RWPE2 (cell line): ENCODE results near the gene CSRNP2.
"Not testable (repeated sequence)": the region's sequence is repeated elsewhere in the genome, so short reads cannot be mapped to it uniquely, and the experiment has no call there.

Experiments used
- ATAC-seq: fragments of 200-7000 bp; cut with Tn5 transposase; 3 replicates; pipeline ENCODE4 v1.9.1; 2021; ENCODE audit warnings: low read depth
- DNase-seq: peaks from one replicate; pipeline ENCODE4 v3.0.0-alpha.2; 2020; ENCODE audit warnings: low spot score
- H3K27ac ChIP-seq: fragments of 450-650 bp; 2 replicates; pipeline ENCODE4 v1.5.1; 2017; ENCODE audit warnings: mild to moderate bottlenecking; ENCODE audit not compliant: poor library complexity, severe bottlenecking
- H3K27me3 ChIP-seq: fragments of 250-450 bp; sonication (Bioruptor Pico); 2 replicates; pipeline ENCODE4 v1.5.1; 2021; ENCODE audit warnings: mild to moderate bottlenecking, moderate library complexity; ENCODE audit not compliant: insufficient read depth, poor library complexity, severe bottlenecking
- H3K36me3 ChIP-seq: fragments of 250-450 bp; sonication (Bioruptor Pico); 2 replicates; pipeline ENCODE4 v1.5.1; 2020; ENCODE audit warnings: low read depth, mild to moderate bottlenecking, moderate library complexity
- H3K4me1 ChIP-seq: fragments of 250-450 bp; sonication (Bioruptor Pico); 2 replicates; pipeline ENCODE4 v1.5.1; 2021; ENCODE audit warnings: mild to moderate bottlenecking, moderate library complexity; ENCODE audit not compliant: insufficient read depth, poor library complexity, severe bottlenecking
- H3K4me3 ChIP-seq: fragments of 250-450 bp; sonication (Bioruptor Pico); 2 replicates; pipeline ENCODE4 v1.5.1; 2021; ENCODE audit warnings: mild to moderate bottlenecking, moderate library complexity; ENCODE audit not compliant: severe bottlenecking
- H3K9me3 ChIP-seq: fragments of 250-450 bp; sonication (Bioruptor Pico); 2 replicates; pipeline ENCODE4 v1.5.1; 2021; ENCODE audit warnings: mild to moderate bottlenecking, moderate library complexity; ENCODE audit not compliant: severe bottlenecking
- TF ChIP-seq, protein P1 (sequence below): fragments of 450-650 bp; IDR thresholded peaks from one replicate; pipeline ENCODE4 v1.5.1; 2017; ENCODE audit warnings: mild to moderate bottlenecking, moderate library complexity; ENCODE audit not compliant: poor library complexity, severe bottlenecking

Gene CSRNP2

DNA sequence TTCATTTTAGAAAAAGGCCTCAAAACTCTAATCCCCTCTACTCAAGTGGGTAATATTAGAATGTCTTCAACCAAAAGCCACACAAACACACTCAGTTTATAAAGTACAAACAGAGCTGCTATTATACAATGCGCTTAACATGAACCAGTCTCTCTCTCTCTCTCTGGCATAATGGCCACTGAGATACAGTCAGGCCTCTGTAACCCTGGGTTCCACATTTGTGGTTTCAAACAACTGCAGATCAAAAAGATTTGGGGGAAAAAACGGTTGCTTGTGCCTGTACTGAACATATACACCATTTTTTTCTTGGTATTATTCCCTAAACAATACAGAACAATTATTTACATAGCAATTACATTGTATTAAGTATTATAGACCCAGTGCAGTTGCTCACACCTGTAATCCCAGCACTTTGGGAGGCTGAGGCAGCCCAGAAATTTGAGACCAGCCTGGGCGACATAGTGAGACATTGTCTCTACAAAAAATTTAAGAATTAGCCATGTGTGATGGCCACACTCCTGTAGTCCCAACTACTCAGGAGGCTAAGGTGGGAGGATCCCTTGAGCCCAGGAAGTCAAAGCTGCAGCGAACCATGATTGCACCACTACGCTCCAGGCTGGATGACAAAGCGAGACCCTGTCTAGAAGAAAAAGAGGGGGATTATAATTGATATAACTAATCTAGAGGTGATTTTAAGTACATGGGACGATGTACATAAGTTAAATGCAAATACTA, 62.8 kb downstream of the CSRNP2 start:
- TF ChIP-seq, protein P1, sequence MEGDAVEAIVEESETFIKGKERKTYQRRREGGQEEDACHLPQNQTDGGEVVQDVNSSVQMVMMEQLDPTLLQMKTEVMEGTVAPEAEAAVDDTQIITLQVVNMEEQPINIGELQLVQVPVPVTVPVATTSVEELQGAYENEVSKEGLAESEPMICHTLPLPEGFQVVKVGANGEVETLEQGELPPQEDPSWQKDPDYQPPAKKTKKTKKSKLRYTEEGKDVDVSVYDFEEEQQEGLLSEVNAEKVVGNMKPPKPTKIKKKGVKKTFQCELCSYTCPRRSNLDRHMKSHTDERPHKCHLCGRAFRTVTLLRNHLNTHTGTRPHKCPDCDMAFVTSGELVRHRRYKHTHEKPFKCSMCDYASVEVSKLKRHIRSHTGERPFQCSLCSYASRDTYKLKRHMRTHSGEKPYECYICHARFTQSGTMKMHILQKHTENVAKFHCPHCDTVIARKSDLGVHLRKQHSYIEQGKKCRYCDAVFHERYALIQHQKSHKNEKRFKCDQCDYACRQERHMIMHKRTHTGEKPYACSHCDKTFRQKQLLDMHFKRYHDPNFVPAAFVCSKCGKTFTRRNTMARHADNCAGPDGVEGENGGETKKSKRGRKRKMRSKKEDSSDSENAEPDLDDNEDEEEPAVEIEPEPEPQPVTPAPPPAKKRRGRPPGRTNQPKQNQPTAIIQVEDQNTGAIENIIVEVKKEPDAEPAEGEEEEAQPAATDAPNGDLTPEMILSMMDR: no peak
- no peak for ATAC-seq
- peaks cover 6% of the 10 kb centered on the region; the same call in 1 of the 2 replicates for H3K36me3 ChIP-seq
- peaks cover 3% of the 10 kb centered on the region for H3K4me1 ChIP-seq
- H3K27ac ChIP-seq: no peak overlapping the region
- DNase-seq: no peak
- no peaks in the 10 kb centered on the region for H3K9me3 ChIP-seq
- H3K4me3 ChIP-seq: no peak overlapping the region
- H3K27me3 ChIP-seq: no peaks in the 10 kb centered on the region

DNA sequence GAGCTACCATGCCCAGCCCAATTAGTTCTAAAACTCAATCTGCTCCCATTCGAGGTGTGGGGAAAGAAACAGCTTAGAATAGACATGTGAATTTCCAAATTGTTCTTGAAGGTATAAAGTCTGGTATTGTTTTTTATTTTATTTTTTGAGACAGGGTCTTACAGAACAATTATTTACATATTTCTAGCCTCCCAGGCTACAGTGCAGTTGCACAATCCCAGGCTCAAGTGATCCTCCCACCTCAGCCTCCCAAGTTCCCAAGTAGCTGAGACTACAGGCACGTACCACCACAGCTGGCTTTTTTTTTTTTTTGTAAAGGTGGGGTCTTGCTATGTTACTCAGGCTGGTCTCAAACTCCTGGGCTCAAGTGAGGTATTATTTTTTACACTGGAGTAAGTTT, 63.5 kb downstream of the CSRNP2 start:
- no peak overlapping the region for H3K27ac ChIP-seq
- peaks cover 6% of the 10 kb centered on the region; the same call in 1 of the 2 replicates for H3K36me3 ChIP-seq
- H3K9me3 ChIP-seq: no peaks in the 10 kb centered on the region
- H3K4me1 ChIP-seq: peaks cover 3% of the 10 kb centered on the region
- TF ChIP-seq, protein P1: no peak
- H3K4me3 ChIP-seq: no peak overlapping the region
- ATAC-seq (no peak), DNase-seq (no peak)
- H3K27me3 ChIP-seq: no peaks in the 10 kb centered on the region

DNA sequence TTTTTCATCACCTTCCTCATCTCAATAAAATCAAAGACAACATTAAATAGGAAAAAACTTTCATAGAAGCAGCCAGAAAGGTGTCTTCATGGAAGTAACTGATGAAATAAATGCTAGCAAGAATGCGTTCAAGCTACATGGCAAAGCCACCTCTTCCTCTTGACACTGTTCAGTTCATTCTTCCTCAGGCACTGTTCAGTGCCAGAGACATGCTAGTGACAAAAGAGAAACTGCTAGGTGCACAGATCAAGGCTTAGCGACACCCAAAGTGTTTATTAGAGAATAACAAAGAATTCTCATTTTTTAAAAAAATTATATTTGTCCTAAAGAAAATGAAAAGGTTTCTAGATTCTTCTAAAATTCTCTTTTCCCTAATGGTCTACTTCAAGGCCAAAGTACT, 64.4 kb downstream of the CSRNP2 start:
- ATAC-seq: no peak
- Histone ChIP-seq H3K9me3 (no peaks in the 10 kb centered on the region), H3K4me3 (no peak overlapping the region), H3K36me3 (peaks cover 6% of the 10 kb centered on the region; the same call in 1 of the 2 replicates), H3K27me3 (no peaks in the 10 kb centered on the region), H3K4me1 (peaks cover 2% of the 10 kb centered on the region), H3K27ac (no peak overlapping the region)
- TF ChIP-seq, protein P1: no peak
- DNase-seq: no peak

DNA sequence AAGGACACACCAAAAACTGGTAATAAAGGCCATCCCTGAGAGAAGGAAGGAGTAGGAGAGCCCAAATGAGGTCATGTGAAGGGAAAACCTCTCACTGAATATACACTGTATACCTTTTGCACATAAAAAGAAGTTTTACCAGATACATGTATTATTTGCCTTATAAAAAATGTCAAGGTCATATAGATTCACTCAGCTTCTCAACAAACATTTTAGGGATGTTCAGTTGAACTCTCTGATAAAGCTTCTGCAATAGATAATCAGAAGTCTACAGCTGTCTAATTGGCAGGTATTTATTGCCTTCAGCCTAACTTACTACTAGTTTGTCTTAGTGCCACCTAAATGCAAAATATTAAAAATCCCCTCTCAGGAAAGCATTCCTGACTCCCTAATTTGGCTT, 65.9 kb downstream of the CSRNP2 start:
- Histone ChIP-seq H3K4me1 (no peaks in the 10 kb centered on the region), H3K36me3 (no peaks in the 10 kb centered on the region), H3K4me3 (no peak overlapping the region), H3K9me3 (no peaks in the 10 kb centered on the region), H3K27me3 (no peaks in the 10 kb centered on the region), H3K27ac (no peak overlapping the region)
- DNase-seq (no peak), ATAC-seq (no peak)
- TF ChIP-seq, protein P1: no peak

DNA sequence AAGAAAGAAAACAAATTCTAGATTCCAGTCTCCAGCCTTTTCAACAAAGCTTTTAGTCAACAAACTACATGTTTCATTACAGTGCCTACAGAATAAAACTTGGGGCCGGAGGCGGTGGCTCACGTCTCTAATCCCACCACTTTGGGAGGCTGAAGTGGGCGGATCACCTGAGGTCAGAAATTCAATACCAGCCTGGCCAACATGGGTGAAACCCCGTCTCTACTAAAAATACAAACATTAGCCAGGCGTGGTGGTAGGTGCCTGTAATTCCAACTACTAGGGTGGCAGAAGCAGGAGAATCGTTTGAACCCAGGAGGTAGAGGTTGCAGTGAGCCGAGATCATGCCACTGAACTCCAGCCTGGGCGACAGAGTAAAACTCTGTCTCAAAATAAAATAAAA, 68.9 kb downstream of the CSRNP2 start:
- H3K27ac ChIP-seq, H3K9me3 ChIP-seq, H3K27me3 ChIP-seq, H3K36me3 ChIP-seq, H3K4me3 ChIP-seq, ATAC-seq, H3K4me1 ChIP-seq, DNase-seq: not testable (repeated sequence)
